GM21717 (cell line): ENCODE measurements around the gene ANKS1A.

Experiments
- ATAC-seq: cut with Tn5 transposase; IDR thresholded peaks from one replicate; pipeline ENCODE4 v1.9.1; 2021; ENCODE audit warnings: mild to moderate bottlenecking, moderate library complexity; ENCODE audit not compliant: unreplicated experiment

The ANKS1A gene

GRCh38 chr6:35050757-35051330 is 161.8 kb downstream of the ANKS1A start:
- ATAC-seq: no peak

DNA sequence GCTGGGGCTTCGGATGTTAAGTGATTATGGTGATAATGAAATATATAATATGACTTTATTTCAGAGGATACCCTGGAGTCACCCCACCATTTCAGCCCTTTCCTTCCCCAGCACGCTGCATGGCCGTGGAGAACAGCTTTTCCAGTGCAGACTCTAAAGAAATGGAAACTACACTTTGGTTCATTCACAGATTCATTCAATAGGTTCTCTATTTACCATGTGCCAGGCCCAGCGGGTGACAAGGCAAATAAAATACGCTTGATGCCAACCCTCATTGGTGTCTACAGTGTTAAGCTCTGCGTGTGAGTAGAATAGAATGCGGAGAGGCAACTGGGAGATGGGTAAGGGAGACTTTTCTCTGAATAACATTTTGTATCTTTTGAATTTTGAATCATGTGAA is 162.3 kb downstream of the ANKS1A start:
- no peak for ATAC-seq

- ATAC-seq: no peak
Measured at GRCh38 chr6:35051997-35052583, 163.0 kb downstream of the ANKS1A start.

- no peak for ATAC-seq
Measured at GRCh38 chr6:35052694-35053565, 163.9 kb downstream of the ANKS1A start.

- ATAC-seq: no peak
Measured at GRCh38 chr6:35053701-35054100, 164.6 kb downstream of the ANKS1A start.

GRCh38 chr6:35054106-35054742 is 165.2 kb downstream of the ANKS1A start:
- no peak for ATAC-seq

DNA sequence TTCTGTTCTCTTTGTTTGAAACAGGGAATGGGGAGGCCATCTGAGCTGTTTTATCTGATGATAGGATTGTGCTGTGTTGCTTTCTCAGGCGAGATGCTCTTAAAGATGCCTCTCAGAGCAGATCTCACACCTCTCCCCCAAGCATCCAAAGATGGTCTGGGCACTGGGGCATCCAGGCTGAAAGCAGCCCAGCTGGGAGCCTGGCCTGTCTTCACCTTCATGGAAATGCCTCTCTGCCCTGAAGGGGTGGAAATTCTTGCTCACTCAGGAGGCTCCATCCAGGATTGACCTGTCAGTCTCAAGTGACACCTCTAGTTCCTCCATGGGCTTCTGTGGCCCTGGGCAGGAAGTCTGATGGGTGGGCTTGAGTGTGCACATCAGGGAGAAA is 165.7 kb downstream of the ANKS1A start:
- no peak for ATAC-seq

DNA sequence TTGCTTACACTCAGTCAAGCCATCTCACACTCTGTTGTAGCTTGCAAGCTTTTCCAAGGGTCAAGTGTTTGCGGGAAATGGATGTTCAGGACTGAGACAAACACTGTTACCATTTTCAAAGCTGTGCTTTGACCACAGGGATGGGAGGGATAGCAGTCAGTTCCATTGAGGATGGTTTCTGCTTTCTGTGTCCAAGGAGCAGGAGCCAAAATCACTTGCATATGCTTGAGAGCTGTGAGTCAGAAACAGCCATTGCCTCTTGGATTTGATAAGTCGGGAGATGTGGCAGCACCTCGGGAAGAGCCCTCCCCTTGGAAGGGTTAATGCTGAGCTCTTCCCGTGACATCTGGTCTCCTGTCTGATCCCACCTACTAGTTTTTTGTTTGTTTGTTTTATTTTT is 166.8 kb downstream of the ANKS1A start:
- no peak for ATAC-seq

DNA sequence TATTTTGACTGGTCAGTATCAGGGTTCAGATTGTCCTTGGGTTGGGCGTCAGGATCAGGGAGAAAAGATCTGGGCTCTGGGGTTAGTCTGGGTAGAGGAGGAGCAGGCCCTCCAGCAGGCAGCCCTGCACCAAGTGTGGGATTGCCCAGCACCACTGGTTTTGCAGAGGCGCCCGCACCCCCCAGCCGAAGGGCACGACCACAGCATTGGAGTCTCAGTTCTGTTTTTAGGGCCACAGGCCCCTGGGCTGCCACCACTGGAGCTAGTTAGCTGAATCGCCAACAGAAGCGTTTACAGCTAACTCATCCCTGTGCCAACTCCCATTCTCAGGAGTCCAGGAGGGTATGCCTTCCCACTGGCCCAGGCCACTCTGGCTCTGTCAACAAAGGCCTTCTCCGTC is 167.9 kb downstream of the ANKS1A start:
- no peak for ATAC-seq

DNA sequence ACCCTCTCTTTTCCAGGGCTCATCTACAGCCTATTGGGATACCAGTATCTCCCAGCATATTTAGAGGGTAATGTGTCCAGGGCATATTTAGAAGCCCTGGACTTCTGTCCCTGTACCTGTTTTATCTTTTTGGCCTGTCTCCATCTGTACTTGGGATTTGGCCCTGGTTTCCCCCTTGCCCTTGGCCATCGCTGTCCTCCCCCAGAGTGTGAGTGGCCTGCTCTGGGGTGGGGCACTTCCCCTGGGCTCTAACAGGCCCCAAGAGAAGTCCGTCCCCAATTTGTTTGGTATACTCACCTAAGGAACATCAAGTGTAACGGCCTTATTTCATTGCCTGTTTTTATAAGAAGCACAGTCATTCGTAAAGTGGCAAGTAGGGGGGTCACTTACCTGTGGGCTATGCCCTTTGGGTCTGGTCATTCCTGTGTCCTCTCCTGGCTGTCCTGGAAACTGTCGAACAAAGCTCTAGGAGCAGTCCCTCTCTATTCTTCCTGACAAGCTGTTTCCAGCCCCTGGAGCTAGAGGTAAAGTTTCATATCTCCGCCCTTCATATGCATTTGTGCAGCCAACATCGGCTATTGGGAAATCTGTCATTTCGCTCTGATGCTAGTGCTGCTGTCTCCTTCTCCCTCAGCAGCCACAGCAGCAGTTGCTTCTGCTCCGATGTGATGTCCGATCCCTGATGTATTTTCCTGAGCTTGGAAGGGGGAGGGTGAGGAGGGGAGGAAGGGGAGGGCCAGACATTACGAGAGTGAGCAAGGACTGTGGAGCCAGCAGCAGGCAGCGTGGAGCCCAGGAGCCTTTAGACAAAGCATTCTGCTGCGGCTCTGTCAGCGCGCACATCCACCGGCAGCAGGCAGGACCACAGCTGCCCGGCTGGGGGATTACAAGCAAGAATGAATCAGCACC is 168.6 kb downstream of the ANKS1A start:
- ATAC-seq: no peak

GRCh38 chr6:35058358-35058675 is 169.3 kb downstream of the ANKS1A start:
- ATAC-seq: no peak

GRCh38 chr6:35058865-35059522 is 169.9 kb downstream of the ANKS1A start:
- no peak for ATAC-seq

DNA sequence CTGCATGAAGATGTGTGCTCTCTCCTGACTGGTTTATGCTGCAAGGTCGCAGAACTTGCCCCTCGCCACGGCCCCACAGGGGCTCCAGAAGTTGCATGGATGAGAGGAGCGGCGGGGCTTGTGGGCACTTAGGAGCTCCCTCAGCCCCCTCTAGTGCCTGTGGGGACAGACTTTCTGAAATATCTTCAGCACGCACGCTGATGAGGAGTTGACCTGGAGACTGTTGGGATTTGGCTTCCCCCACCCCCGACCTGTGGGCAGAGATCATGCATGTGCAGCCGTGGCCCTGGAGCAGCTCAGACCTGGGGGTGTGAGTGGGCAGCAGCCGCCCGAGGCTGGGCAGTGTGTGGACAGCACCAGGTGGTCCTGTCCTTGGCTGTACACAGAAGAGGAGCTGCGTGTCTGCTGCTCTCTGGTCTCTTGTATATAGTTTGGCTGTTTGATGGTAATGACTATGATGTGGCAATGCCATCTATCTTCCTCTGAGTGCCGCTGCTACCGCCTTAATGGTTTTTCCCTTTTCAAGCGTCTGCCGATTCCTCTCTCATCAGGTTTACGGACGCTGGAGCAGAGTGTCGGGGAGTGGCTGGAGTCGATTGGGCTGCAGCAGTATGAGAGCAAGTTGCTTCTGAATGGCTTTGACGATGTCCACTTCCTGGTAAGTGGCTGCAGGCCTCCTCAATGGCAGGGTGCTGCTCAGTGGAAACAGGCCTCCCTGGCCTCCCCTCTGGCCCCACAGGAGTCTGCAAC is 170.7 kb downstream of the ANKS1A start:
- ATAC-seq: no peak

GRCh38 chr6:35061102-35061615 is 172.1 kb downstream of the ANKS1A start:
- ATAC-seq: no peak

DNA sequence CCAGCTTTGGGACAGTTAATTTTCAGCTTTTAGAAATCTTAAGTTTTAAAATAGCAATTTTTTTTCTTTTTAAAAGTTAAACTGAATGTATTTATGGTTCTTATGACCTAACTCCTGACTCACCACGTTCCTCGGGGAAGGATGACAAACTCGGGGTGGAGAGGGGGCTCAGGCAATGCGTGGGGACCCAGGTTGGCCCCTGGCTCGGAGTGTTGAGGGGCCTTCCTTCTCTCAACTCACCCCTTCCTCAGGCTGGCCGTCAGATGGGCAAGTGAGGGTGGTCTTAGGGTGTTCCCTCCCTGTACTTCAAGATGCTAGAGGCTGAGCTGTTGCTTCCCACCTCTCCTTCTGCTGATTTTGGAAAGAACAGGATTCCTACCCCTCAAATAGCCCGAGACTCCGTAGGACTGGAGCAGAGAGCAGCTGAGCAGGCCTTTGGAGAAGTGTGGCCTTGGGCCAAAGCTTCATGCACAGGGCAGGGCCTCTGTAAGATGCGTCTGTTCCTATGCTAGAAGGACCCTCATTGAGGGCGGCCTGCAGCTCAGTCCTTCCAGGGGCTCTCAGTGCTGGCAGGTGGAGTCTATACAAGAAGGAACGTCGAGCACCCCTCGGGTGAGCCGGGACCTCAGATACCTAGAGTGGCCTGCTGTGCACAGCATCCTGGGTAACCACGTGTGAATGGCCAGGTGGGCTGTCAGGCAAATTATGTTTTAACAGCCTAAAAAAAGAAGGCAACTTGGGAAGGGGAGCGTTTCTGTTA is 172.8 kb downstream of the ANKS1A start:
- no peak for ATAC-seq

- ATAC-seq: no peak
Measured at GRCh38 chr6:35062676-35063574, 173.9 kb downstream of the ANKS1A start.

GRCh38 chr6:35063701-35064280 is 174.7 kb downstream of the ANKS1A start:
- ATAC-seq: no peak
